OCI-LY7 (cell line): ENCODE results near the gene TCAP. TPM values are rescaled to one million over a fixed set of nuclear protein-coding genes. Genes with fewer than 3 reads are reported as not detected.
A peak's percentile ranks its signal among the peaks of the same experiment; 100 is the strongest.

Source experiments
- BruUV-seq: library from RNA; stranded (reverse); fragments of 400-500 nt; replicated peaks from 2 replicates; lab custom pipeline; 2021; lab: Mats Ljungman, UMichigan
- CTCF ChIA-PET: fragments of 300-600 bp; sonication (Branson Sonifier 250); formaldehyde crosslinking; loops from one replicate; lab custom pipeline; 2022; ENCODE audit warnings: antibody characterized with exemption; ENCODE audit not compliant: unreplicated experiment; lab: Charles Lee
- POLR2A ChIA-PET: fragments of 300-600 bp; sonication (Branson Sonifier 250); formaldehyde crosslinking; loops from one replicate; lab custom pipeline; 2022; ENCODE audit warnings: antibody characterized with exemption; lab: Charles Lee
- DNase-seq: peaks from one replicate; pipeline ENCODE4 v3.0.0-alpha.2; 2015; ENCODE audit warnings: low spot score
- H2AFZ ChIP-seq: fragments of 200-600 bp; sonication (generic), shearing (Covaris generic); 2 replicates; pipeline ENCODE4 v1.6.1; 2014; ENCODE audit warnings: mild to moderate bottlenecking, antibody characterized with exemption, low read length, moderate library complexity
- H3K27ac ChIP-seq: fragments of 200-600 bp; sonication (generic); 2 replicates; pipeline ENCODE4 v1.5.1; 2014; ENCODE audit warnings: mixed run types, low read depth, mild to moderate bottlenecking, moderate library complexity, low read length, inconsistent platforms; ENCODE audit not compliant: poor library complexity, severe bottlenecking
- H3K36me3 ChIP-seq: fragments of 200-600 bp; sonication (generic); 2 replicates; pipeline ENCODE4 v1.6.1; 2014; ENCODE audit warnings: mild to moderate bottlenecking, antibody characterized with exemption, low read length, moderate library complexity, mixed read lengths; ENCODE audit not compliant: insufficient read depth
- H3K4me1 ChIP-seq: fragments of 200-600 bp; sonication (generic); 2 replicates; pipeline ENCODE4 v1.5.1; 2014; ENCODE audit warnings: mild to moderate bottlenecking, low read length; ENCODE audit not compliant: insufficient read depth, poor library complexity, severe bottlenecking
- H3K4me2 ChIP-seq: fragments of 200-600 bp; sonication (generic); 2 replicates; pipeline ENCODE4 v1.6.1; 2014; ENCODE audit warnings: mild to moderate bottlenecking, low read length
- H3K4me3 ChIP-seq: fragments of 200-600 bp; sonication (generic); 2 replicates; pipeline ENCODE4 v1.5.1; 2014; ENCODE audit warnings: mild to moderate bottlenecking, low read depth, low read length; ENCODE audit not compliant: poor library complexity, severe bottlenecking
- H3K79me2 ChIP-seq: fragments of 200-600 bp; sonication (generic); 2 replicates; pipeline ENCODE4 v1.6.1; 2016; ENCODE audit warnings: low read depth, mild to moderate bottlenecking, low read length, moderate library complexity, mixed read lengths; ENCODE audit not compliant: insufficient read depth
- H3K9me2 ChIP-seq: fragments of 200-600 bp; sonication (generic); 2 replicates; pipeline ENCODE4 v1.6.1; 2016; ENCODE audit warnings: mild to moderate bottlenecking, low read length, mixed read lengths; ENCODE audit not compliant: insufficient read depth
- H3K9me3 ChIP-seq: fragments of 200-600 bp; sonication (generic); 2 replicates; pipeline ENCODE4 v1.6.1; 2014; ENCODE audit warnings: mild to moderate bottlenecking, mixed run types, low read length, mixed read lengths
- H4K20me1 ChIP-seq: fragments of 200-600 bp; sonication (generic); 2 replicates; pipeline ENCODE4 v1.6.1; 2014; ENCODE audit warnings: mild to moderate bottlenecking, antibody characterized with exemption, low read length, moderate library complexity, mixed read lengths; ENCODE audit not compliant: insufficient read depth
- EZH2phosphoT487 ChIP-seq: fragments of 200-600 bp; sonication (generic); IDR thresholded peaks from 2 replicates; pipeline ENCODE4 v1.6.1; 2018; ENCODE audit warnings: low read depth, borderline replicate concordance, mild to moderate bottlenecking, mixed run types, antibody characterized with exemption, low read length, moderate library complexity, mixed read lengths
- intact Hi-C: fragments of 100-400 bp; cut with micrococcal nuclease; formaldehyde crosslinking; loops from one replicate; pipeline ENCODE4 v1.10.0; 2022; ENCODE audit not compliant: unreplicated experiment
- total RNA-seq, 2 experiments: library from RNA; depleted of rRNA in 1 of 2; stranded (reverse); fragments of >200 nt in 1 of 2; shearing (Covaris generic) in 1 of 2; gene quantifications; 2 replicates each; pipeline ENCODE4 v1.2.3, GENCODE V29; 2014 to 2022
- TF ChIP-seq, protein P1 (sequence below): fragments of 200-600 bp; sonication (generic); conservative IDR thresholded peaks from 2 replicates; pipeline ENCODE4 v1.5.1; 2014; ENCODE audit warnings: mild to moderate bottlenecking, antibody characterized with exemption, low read length, moderate library complexity, mixed read lengths

The TCAP gene
- total RNA-seq, 2 experiments from 2014 or later, result 1.5 to 2.7 TPM

DNA sequence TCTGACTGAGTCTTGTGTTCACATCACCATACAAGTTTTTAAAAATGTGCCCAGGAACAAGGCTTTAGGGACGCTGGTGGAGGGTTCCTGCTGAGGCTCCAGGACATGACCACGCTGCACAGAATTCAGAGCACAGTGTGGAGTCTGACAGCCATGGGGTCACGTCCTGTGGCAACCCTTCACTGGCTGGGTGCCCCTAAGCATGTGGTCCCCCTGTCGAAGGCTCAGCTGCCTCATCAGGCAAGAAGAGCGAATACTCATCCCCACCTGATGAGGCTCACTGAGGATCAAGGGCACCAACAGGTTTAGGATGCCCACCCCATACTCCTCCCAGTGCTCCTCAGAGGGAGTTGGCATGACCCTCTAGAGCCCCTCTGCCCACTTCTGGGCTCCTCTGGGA, 9.0 kb downstream of the TCAP start:
- TF ChIP-seq, protein P1, sequence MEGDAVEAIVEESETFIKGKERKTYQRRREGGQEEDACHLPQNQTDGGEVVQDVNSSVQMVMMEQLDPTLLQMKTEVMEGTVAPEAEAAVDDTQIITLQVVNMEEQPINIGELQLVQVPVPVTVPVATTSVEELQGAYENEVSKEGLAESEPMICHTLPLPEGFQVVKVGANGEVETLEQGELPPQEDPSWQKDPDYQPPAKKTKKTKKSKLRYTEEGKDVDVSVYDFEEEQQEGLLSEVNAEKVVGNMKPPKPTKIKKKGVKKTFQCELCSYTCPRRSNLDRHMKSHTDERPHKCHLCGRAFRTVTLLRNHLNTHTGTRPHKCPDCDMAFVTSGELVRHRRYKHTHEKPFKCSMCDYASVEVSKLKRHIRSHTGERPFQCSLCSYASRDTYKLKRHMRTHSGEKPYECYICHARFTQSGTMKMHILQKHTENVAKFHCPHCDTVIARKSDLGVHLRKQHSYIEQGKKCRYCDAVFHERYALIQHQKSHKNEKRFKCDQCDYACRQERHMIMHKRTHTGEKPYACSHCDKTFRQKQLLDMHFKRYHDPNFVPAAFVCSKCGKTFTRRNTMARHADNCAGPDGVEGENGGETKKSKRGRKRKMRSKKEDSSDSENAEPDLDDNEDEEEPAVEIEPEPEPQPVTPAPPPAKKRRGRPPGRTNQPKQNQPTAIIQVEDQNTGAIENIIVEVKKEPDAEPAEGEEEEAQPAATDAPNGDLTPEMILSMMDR, result no peak
- no peak for TF ChIP-seq EZH2phosphoT487
- ChIA-PET CTCF (no interaction called here), POLR2A (interaction anchor here (0.5 kb wide), 1 partner anchor 102 kb away, joined by 3 read pairs; no protein-coding TSS in a partner anchor)
- no peak overlapping the region for H3K4me2 ChIP-seq
- no peak overlapping the region for H2AFZ ChIP-seq
- intact Hi-C loops, result no loop called here
- no peaks in the 10 kb centered on the region for H3K79me2 ChIP-seq
- H4K20me1 ChIP-seq, result no peaks in the 10 kb centered on the region
- peaks cover 28% of the 10 kb centered on the region for H3K4me1 ChIP-seq
- no TSS peak for BruUV-seq
- no peak overlapping the region for H3K27ac ChIP-seq
- H3K4me3 ChIP-seq, result no peak overlapping the region
- H3K9me3 ChIP-seq, result no peaks in the 10 kb centered on the region
- H3K9me2 ChIP-seq, result no peaks in the 10 kb centered on the region
- no peaks in the 10 kb centered on the region for H3K36me3 ChIP-seq
- no peak for DNase-seq

DNA sequence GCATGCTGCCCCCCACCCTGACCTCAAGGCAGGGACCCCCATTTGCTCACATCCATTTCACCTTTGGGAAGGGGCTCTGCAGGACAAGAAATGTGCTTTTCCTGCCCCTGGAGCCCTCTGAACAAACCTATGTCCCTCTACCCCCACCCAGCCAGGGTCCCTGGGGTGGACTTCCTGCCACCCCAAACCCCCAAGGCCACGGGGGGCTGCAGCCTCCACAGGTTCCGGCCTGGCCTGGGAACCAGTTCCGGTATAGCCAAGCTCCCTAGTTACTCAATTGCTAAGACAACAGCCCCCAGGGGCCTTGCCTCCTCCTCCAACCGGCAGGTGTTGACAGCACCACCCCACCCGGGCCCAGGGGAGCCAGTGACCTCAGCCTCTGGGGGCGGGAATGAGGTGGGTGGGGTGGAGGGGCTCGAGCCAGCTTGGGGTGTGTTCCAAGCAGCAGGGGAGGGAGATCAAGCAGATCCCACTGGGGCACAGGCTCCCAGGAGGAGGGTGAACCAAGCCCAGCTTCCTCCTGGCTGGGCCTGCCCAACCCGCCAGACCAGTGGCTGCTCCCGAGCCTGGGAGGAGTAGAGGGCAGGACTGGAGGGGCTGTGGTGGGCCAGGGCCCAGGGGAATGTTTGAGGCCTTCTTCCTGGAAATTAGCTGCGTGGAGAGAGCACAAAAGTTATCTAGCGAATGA, 9.7 kb downstream of the TCAP start:
- Histone ChIP-seq H3K79me2 (no peaks in the 10 kb centered on the region), H4K20me1 (no peaks in the 10 kb centered on the region), H3K36me3 (no peaks in the 10 kb centered on the region), H2AFZ (no peak overlapping the region; the same call in 1 of the 2 replicates), H3K9me2 (no peaks in the 10 kb centered on the region), H3K4me2 (no peak overlapping the region), H3K27ac (peak overlapping the region; percentile 13), H3K9me3 (no peaks in the 10 kb centered on the region), H3K4me3 (no peak overlapping the region), H3K4me1 (peaks cover 35% of the 10 kb centered on the region)
- TF ChIP-seq, protein P1, result no peak
- TF ChIP-seq EZH2phosphoT487, result no peak
- CTCF ChIA-PET, result interaction anchor here (1.0 kb wide), 1 partner anchor 118 kb away, joined by 3 read pairs; no protein-coding TSS in a partner anchor
- intact Hi-C loops, result no loop called here
- DNase-seq, result peak; percentile 58
- no TSS peak for BruUV-seq
- POLR2A ChIA-PET, result interaction anchor here (0.5 to 1.1 kb wide), 2 partner anchors 13 to 101 kb away, joined by 3 read pairs; partner anchors contain the start of gene PGAP3
